ENCODE measurements around the gene HTRA1. TPM values are rescaled to one million over a fixed set of nuclear protein-coding genes. Genes with fewer than 3 reads are reported as not detected.

The HTRA1 gene
- polyA plus RNA-seq, 1 experiment: 128 TPM

DNA sequence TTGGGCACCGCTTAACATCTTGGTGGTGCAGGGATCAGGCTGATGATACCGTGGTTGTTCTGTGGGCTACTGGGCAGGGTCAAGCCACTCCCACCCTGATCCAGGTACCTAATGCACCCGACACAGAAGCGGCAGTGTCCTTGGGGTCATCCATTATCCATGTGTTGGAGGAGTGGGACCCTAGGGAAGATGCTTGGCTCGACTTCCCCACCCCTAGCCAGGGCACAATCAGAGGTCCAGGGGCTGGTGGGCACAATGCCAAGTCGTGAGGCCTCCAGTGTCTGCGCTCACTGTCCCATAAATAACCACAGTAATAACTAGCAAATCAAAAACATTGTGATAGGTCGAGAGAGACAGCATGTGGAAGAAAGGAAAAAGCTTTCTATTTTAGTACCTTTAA is 37.7 kb downstream of the HTRA1 start:
- DNase-seq (ENCODE audit: low read depth): no peak
- no peaks in the 10 kb centered on the region for H3K36me3 ChIP-seq (ENCODE audit: control insufficient read depth, insufficient read depth, low read length)
- TF ChIP-seq, protein P1, sequence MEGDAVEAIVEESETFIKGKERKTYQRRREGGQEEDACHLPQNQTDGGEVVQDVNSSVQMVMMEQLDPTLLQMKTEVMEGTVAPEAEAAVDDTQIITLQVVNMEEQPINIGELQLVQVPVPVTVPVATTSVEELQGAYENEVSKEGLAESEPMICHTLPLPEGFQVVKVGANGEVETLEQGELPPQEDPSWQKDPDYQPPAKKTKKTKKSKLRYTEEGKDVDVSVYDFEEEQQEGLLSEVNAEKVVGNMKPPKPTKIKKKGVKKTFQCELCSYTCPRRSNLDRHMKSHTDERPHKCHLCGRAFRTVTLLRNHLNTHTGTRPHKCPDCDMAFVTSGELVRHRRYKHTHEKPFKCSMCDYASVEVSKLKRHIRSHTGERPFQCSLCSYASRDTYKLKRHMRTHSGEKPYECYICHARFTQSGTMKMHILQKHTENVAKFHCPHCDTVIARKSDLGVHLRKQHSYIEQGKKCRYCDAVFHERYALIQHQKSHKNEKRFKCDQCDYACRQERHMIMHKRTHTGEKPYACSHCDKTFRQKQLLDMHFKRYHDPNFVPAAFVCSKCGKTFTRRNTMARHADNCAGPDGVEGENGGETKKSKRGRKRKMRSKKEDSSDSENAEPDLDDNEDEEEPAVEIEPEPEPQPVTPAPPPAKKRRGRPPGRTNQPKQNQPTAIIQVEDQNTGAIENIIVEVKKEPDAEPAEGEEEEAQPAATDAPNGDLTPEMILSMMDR (IDR thresholded peaks at IDR 0.05; ENCODE audit: insufficient read depth, low read depth, low read length): no peak
- H3K4me3 ChIP-seq (ENCODE audit: low read depth, low read length): no peak overlapping the region
- no peaks in the 10 kb centered on the region for H3K27me3 ChIP-seq (ENCODE audit: control insufficient read depth, insufficient read depth, low read length)
- ChIA-PET CTCF (interaction anchor here (0.7 to 1.3 kb wide), 4 partner anchors 34 to 231 kb away, joined by 3 to 5 read pairs (median 4); no protein-coding TSS in a partner anchor), POLR2A (no interaction called here)

DNA sequence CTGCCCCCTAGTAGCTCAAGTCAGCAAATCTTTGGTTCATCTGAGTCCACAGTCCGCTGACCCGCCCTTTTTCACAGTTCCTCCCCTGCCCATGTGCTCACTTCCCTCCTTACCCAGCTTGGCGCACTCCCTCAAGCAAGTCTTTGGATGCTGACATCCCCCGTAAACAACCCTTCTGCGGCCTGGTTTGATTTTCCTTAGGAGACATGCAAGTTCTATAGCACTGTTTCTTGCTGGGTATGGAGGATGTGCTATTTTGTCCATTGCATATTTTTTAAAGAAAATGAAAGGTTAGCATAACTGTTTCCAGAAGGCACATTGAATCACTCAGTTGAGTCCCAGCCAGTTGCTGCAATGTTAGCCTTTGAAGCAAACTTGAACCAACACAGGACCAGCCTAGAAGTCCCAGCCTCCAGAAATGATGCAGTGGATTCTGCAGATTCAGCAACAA is 38.2 kb downstream of the HTRA1 start:
- POLR2A ChIA-PET: no interaction called here
- Histone ChIP-seq H3K36me3 (ENCODE audit: control insufficient read depth, insufficient read depth, low read length) (no peaks in the 10 kb centered on the region), H3K27me3 (ENCODE audit: control insufficient read depth, insufficient read depth, low read length) (no peaks in the 10 kb centered on the region), H3K4me3 (ENCODE audit: low read depth, low read length) (no peak overlapping the region)
- CTCF ChIA-PET: interaction anchor here (1.1 kb wide), 1 partner anchor 232 kb away, joined by 4 read pairs; no protein-coding TSS in a partner anchor
- TF ChIP-seq, protein P1 (IDR thresholded peaks at IDR 0.05; ENCODE audit: insufficient read depth, low read depth, low read length): no peak
- no peak for DNase-seq (ENCODE audit: low read depth)

DNA sequence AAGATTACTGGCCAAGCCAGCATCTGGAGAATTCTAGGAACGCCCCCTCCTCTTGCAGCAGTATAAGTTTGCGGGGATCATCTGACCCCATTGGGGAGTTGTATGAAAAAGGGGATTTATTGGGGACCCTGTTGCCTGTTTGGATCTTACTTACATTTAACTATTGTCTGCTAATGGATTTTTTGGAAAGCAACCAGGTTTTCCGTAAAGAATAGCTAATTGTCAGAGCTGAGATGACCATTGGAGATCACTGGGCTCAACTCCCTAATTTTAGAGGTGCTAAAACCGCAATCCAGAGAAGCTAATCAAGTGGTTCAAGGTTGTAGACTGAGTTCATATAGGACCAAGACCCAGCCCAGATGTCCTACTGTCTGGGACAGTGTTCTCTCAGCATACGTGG is 38.8 kb downstream of the HTRA1 start:
- Histone ChIP-seq H3K4me3 (ENCODE audit: low read depth, low read length) (no peak overlapping the region), H3K36me3 (ENCODE audit: control insufficient read depth, insufficient read depth, low read length) (no peaks in the 10 kb centered on the region), H3K27me3 (ENCODE audit: control insufficient read depth, insufficient read depth, low read length) (no peaks in the 10 kb centered on the region)
- TF ChIP-seq, protein P1 (IDR thresholded peaks at IDR 0.05; ENCODE audit: insufficient read depth, low read depth, low read length): no peak
- ChIA-PET CTCF (no interaction called here), POLR2A (no interaction called here)
- no peak for DNase-seq (ENCODE audit: low read depth)

DNA sequence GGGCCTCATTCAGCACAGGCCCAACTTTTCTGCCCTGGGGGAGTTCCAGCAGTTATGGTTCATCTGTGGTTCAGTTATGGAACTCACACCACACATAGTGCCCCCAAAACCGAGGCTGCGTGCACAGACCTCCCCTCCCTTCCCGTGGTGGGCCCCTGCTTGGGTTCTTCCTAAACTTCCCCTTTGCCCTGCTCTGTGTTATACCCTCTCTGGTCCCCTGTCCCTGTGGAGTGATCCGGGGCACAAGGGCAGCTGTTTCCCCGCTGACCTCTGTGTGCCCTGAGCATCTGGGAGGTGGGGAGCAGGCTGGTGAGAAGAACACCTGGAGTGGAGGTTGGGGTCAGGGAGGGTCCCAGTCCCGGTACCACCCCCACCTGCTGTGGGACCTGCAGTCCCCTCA is 39.4 kb downstream of the HTRA1 start:
- Histone ChIP-seq H3K4me3 (ENCODE audit: low read depth, low read length) (no peak overlapping the region), H3K36me3 (ENCODE audit: control insufficient read depth, insufficient read depth, low read length) (no peaks in the 10 kb centered on the region), H3K27me3 (ENCODE audit: control insufficient read depth, insufficient read depth, low read length) (no peaks in the 10 kb centered on the region)
- DNase-seq (ENCODE audit: low read depth): no peak
- ChIA-PET POLR2A (no interaction called here), CTCF (no interaction called here)
- TF ChIP-seq, protein P1 (IDR thresholded peaks at IDR 0.05; ENCODE audit: insufficient read depth, low read depth, low read length): no peak

DNA sequence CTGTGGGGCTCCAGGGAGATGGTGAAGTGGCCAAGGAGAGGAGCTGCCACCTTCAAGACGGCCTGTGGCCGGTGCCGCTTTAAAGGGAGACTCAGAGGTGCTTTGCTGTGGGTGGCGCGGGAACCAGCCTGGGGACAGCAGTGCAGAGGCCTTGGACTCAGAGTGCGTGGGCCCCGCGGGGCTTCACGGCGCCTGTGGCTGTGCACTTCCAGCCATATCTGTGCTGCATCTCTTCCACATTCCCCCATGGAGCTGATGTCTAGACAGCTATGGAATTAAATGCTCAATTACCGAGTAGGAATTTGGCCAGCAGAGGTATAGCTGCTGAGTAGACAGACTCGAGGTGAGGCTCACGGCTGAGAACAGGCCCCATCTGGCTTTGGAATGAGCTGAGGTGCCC is 41.7 kb downstream of the HTRA1 start:
- ChIA-PET POLR2A (no interaction called here), CTCF (interaction anchor here (1.0 kb wide), 1 partner anchor 8 kb away, joined by 4 read pairs; no protein-coding TSS in a partner anchor)

More for the DNA sequence above, 41.7 kb downstream of the HTRA1 start:
- Histone ChIP-seq H3K27me3 (ENCODE audit: control insufficient read depth, insufficient read depth, low read length) (no peaks in the 10 kb centered on the region), H3K36me3 (ENCODE audit: control insufficient read depth, insufficient read depth, low read length) (no peaks in the 10 kb centered on the region), H3K4me3 (ENCODE audit: low read depth, low read length) (no peak overlapping the region)
- TF ChIP-seq, protein P1 (IDR thresholded peaks at IDR 0.05; ENCODE audit: insufficient read depth, low read depth, low read length): no peak
- DNase-seq (ENCODE audit: low read depth): no peak

Data from BJ (cell line).